GM12878 (cell line): ENCODE results near the gene TEX44. TPM values are rescaled to one million over a fixed set of nuclear protein-coding genes. Genes with fewer than 3 reads are reported as not detected.

Experiments
- ATAC-seq: fragments of 200-7000 bp; cut with Tn5 transposase; 3 replicates; pipeline ENCODE4 v1.9.1; 2020; ENCODE audit warnings: mild to moderate bottlenecking, moderate library complexity
- BruUV-seq: library from RNA; stranded (reverse); fragments of 400-500 nt; replicated peaks from 2 replicates; lab custom pipeline; 2021; lab: Mats Ljungman, UMichigan
- CTCF ChIA-PET: fragments of 300-600 bp; sonication (Branson Sonifier 250); formaldehyde crosslinking; extraction: SDS; loops from one replicate; lab custom pipeline; 2021; ENCODE audit warnings: inconsistent platforms; lab: Yijun Ruan, JAX
- POLR2A ChIA-PET: fragments of 350-600 bp; formaldehyde crosslinking; extraction: SDS; loops from one replicate; lab custom pipeline; 2021; ENCODE audit warnings: inconsistent platforms; lab: Charles Lee
- RAD21 ChIA-PET: fragments of 300-600 bp; sonication (Branson Sonifier 250); formaldehyde crosslinking; loops from one replicate; lab custom pipeline; 2023; ENCODE audit warnings: antibody characterized with exemption; ENCODE audit not compliant: unreplicated experiment; lab: Charles Lee
- SMC1A ChIA-PET: fragments of 300-600 bp; sonication (Branson Sonifier 250); formaldehyde crosslinking; loops from one replicate; lab custom pipeline; 2023; ENCODE audit not compliant: unreplicated experiment, uncharacterized antibody; lab: Charles Lee
- DNase-seq: peaks from one replicate; pipeline ENCODE4 v3.0.0-alpha.2; 2011; ENCODE audit warnings: low read depth, low spot score
- FAIRE-seq: peaks from 3 replicates; lab custom pipeline; 2011; peaks lifted over from hg19 to GRCh38; lab: Jason Lieb, UNC
- H2AFZ ChIP-seq: 2 replicates; pipeline ENCODE4 v1.6.0; 2011; ENCODE audit warnings: low read depth, low read length, control low read depth; ENCODE audit not compliant: control insufficient read depth
- H3K27ac ChIP-seq: 2 replicates; pipeline ENCODE4 v1.5.1; 2011; ENCODE audit warnings: control low read depth; ENCODE audit not compliant: control insufficient read depth, insufficient read depth
- H3K27me3 ChIP-seq, 2 experiments: replicated peaks in 1 of 2; 2 replicates each; pipeline versions ENCODE4 v1.6.0 to v1.6.1; 2011; ENCODE audit warnings: low read length in 1 of 2; ENCODE audit not compliant: control insufficient read depth in 2 of 2, insufficient read depth in 2 of 2
- H3K36me3 ChIP-seq, 2 experiments: 2 replicates each; pipeline ENCODE4 v1.5.1; 2011; ENCODE audit warnings: low read length in 1 of 2; ENCODE audit not compliant: control insufficient read depth in 2 of 2, insufficient read depth in 2 of 2
- H3K4me1 ChIP-seq: 2 replicates; pipeline ENCODE4 v1.6.1; 2011; ENCODE audit warnings: mild to moderate bottlenecking, low read length, moderate library complexity, mixed read lengths; ENCODE audit not compliant: control insufficient read depth, insufficient read depth
- H3K4me2 ChIP-seq: 2 replicates; pipeline ENCODE4 v1.6.0; 2011; ENCODE audit warnings: control low read depth; ENCODE audit not compliant: control insufficient read depth, insufficient read depth
- H3K4me3 ChIP-seq: fragments of 200-600 bp; sonication (generic); 2 replicates; pipeline ENCODE4 v1.5.1; 2016
- H3K79me2 ChIP-seq: 2 replicates; pipeline ENCODE4 v1.6.0; 2011; ENCODE audit warnings: low read length; ENCODE audit not compliant: control insufficient read depth, insufficient read depth
- H3K9ac ChIP-seq: 2 replicates; pipeline ENCODE4 v1.8.0; 2011; ENCODE audit warnings: low read length, control low read depth, mixed read lengths; ENCODE audit not compliant: control insufficient read depth, insufficient read depth
- H3K9me3 ChIP-seq: replicated peaks from 3 replicates; pipeline ENCODE4 v1.5.1; 2011; ENCODE audit warnings: mild to moderate bottlenecking, low read length; ENCODE audit not compliant: control insufficient read depth, insufficient read depth
- H4K20me1 ChIP-seq: 2 replicates; pipeline ENCODE4 v1.6.0; 2011; ENCODE audit not compliant: control insufficient read depth, insufficient read depth
- BRCA1 ChIP-seq: IDR thresholded peaks from 2 replicates; pipeline ENCODE4 v1.6.1; 2011; ENCODE audit warnings: low read depth, low read length, improper control_type of control experiment
- CEBPB ChIP-seq, 2 experiments: fragments of 150-350 bp in 1 of 2; IDR thresholded peaks; 2 replicates each; pipeline ENCODE4 v1.6.1; 2012 to 2014; ENCODE audit warnings: low read depth in 2 of 2, low read length in 2 of 2, borderline replicate concordance in 1 of 2, inconsistent platforms in 1 of 2
- CHD2 ChIP-seq: IDR thresholded peaks from 2 replicates; pipeline ENCODE4 v1.6.1; 2011; ENCODE audit warnings: low read depth, low read length, improper control_type of control experiment, borderline replicate concordance
- EP300 ChIP-seq, 2 experiments: fragments of 150-350 bp in 1 of 2; IDR thresholded peaks; 2 replicates each; pipeline ENCODE4 v1.6.1; 2011 to 2012; ENCODE audit warnings: low read depth in 2 of 2, low read length in 2 of 2, borderline replicate concordance in 1 of 2, improper control_type of control experiment in 1 of 2, inconsistent platforms in 1 of 2; ENCODE audit not compliant: control insufficient read depth in 1 of 2
- ETV6 ChIP-seq, 2 experiments: fragments of 450-650 bp in 1 of 2; IDR thresholded peaks in 1 of 2; conservative IDR thresholded peaks in 1 of 2; 2 replicates each; pipeline ENCODE4 v1.6.1; 2014; ENCODE audit warnings: antibody characterized with exemption in 1 of 2, borderline replicate concordance in 1 of 2, low read depth in 1 of 2, mild to moderate bottlenecking in 1 of 2, moderate library complexity in 1 of 2
- MEF2B ChIP-seq: fragments of 450-650 bp; IDR thresholded peaks from 2 replicates; pipeline ENCODE4 v1.6.1; 2018; ENCODE audit warnings: mild to moderate bottlenecking, moderate library complexity; ENCODE audit not compliant: partially characterized antibody, poor library complexity, severe bottlenecking
- NR2F1 ChIP-seq: fragments of 450-650 bp; conservative IDR thresholded peaks from 2 replicates; pipeline ENCODE4 v1.6.1; 2017; ENCODE audit warnings: mild to moderate bottlenecking
- PML ChIP-seq: IDR thresholded peaks from 2 replicates; pipeline ENCODE4 v1.6.1; 2012; ENCODE audit warnings: low read length, inconsistent platforms
- POLR2AphosphoS2 ChIP-seq: IDR thresholded peaks from 2 replicates; pipeline ENCODE4 v1.6.1; 2011; ENCODE audit warnings: low read depth, mild to moderate bottlenecking, low read length, improper control_type of control experiment, moderate library complexity
- SIN3A ChIP-seq: IDR thresholded peaks from 2 replicates; pipeline ENCODE4 v1.6.1; 2012; ENCODE audit warnings: low read depth, low read length, improper control_type of control experiment
- SMARCA5 ChIP-seq: fragments of 450-650 bp; IDR thresholded peaks from 2 replicates; pipeline ENCODE4 v1.6.1; 2017; ENCODE audit warnings: mild to moderate bottlenecking
- WRNIP1 ChIP-seq: IDR thresholded peaks from 2 replicates; pipeline ENCODE4 v1.6.1; 2011; ENCODE audit warnings: low read depth, low read length, improper control_type of control experiment, borderline replicate concordance
- ZNF24 ChIP-seq: fragments of 450-650 bp; IDR thresholded peaks from 2 replicates; pipeline ENCODE4 v1.6.1; 2017; ENCODE audit warnings: antibody characterized with exemption, mild to moderate bottlenecking
- WGBS: methylation state at CpG from one replicate; pipeline ENCODE4 v1.1.6; 2016; ENCODE audit warnings: low lambda C conversion rate; ENCODE audit not compliant: insufficient replicate concordance, insufficient coverage; ENCODE audit errors: missing lambda C conversion rate; 5-methylcytosine and 5-hydroxymethylcytosine counted together
- in situ Hi-C: fragments of 300-500 bp; cut with MboI; formaldehyde crosslinking; loops from 9 replicates; pipeline ENCODE4 v1.14.3; 2018; ENCODE audit warnings: mixed read lengths
- intact Hi-C: fragments of 100-400 bp; cut with micrococcal nuclease; formaldehyde crosslinking; loops from one replicate; pipeline ENCODE4 v1.14.2; 2022; ENCODE audit not compliant: unreplicated experiment
- polyA plus RNA-seq, 11 experiments: library from polyadenylated mRNA; depleted of rRNA in 4 of 11; unstranded in 6 of 11; stranded (reverse) in 5 of 11; fragments of >200 nt; fragmentation: Nextera tagmentation in 4 of 11; fragmentation: Illumina TruSeq in 1 of 11; extraction: Ambion mirVana in 4 of 11; extraction: Trizol in 1 of 11; gene quantifications; 1 replicate in 1 of 11; 2 replicates in 10 of 11; pipeline versions ENCODE4 v1.2.1 to v1.2.3, GENCODE V29; 2011 to 2016; ENCODE audit warnings: inconsistent platforms in 2 of 11, missing spikeins in 2 of 11, low read depth in 1 of 11
- total RNA-seq, 4 experiments: library from RNA; depleted of rRNA in 3 of 4; stranded (reverse); fragments of >200 nt in 3 of 4; fragmentation: Illumina TruSeq in 1 of 4; extraction: Trizol in 1 of 4; gene quantifications; 2 replicates each; pipeline versions ENCODE4 v1.2.1 to v1.2.3, GENCODE V29; 2013 to 2021
- TF ChIP-seq, protein P1 (sequence below): fragments of 450-650 bp; formaldehyde crosslinking; IDR thresholded peaks from 2 replicates; pipeline ENCODE4 v1.4.0; 2022; ENCODE audit warnings: mild to moderate bottlenecking, moderate library complexity

Gene TEX44
- total and polyA plus RNA-seq, 10 of the 15 experiments (the other 5 are each of a cell fraction or from before 2014, with no cell fraction given) = not detected

- CTCF ChIA-PET = interaction anchor here (0.5 to 12.0 kb wide), 12 partner anchors 10 to 114 kb away, joined by 3 to 262 read pairs (median 4); no protein-coding TSS in a partner anchor
- FAIRE-seq = peak; percentile 74
- peak; percentile 90 for ATAC-seq
- intact Hi-C loops = loop anchor here (2.0 kb wide), 1 partner anchor 28 kb away; no protein-coding TSS in a partner anchor
- Histone ChIP-seq H3K9ac (peak overlapping the region; percentile 49), H2AFZ (peak overlapping the region; percentile 91), H3K27ac (peak overlapping the region; percentile 56), H3K4me3 (peak overlapping the region; percentile 63; the same call in 1 of the 2 replicates), H3K4me2 (peak overlapping the region; percentile 97), H4K20me1 (no peaks in the 10 kb centered on the region), H3K79me2 (no peaks in the 10 kb centered on the region), H3K36me3 (no peaks in the 10 kb centered on the region), H3K9me3 (no peaks in the 10 kb centered on the region), H3K4me1 (peaks cover 14% of the 10 kb centered on the region), H3K27me3 (no peaks in the 10 kb centered on the region)
- DNase-seq = peak; percentile 63
- WGBS = 5% methylated on average over 30 of the region's 30 CpGs
- SMC1A ChIA-PET = interaction anchor here (0.7 to 2.0 kb wide), 9 partner anchors 10 to 74 kb away, joined by 3 to 9 read pairs (median 4); no protein-coding TSS in a partner anchor
- in situ Hi-C loops = no loop called here
- RAD21 ChIA-PET = interaction anchor here (0.6 to 2.4 kb wide), 10 partner anchors 15 to 79 kb away, joined by 3 to 18 read pairs (median 4); no protein-coding TSS in a partner anchor
- POLR2A ChIA-PET = interaction anchor here (0.6 to 3.0 kb wide), 11 partner anchors 21 to 1311 kb away, joined by 3 to 14 read pairs (median 4); no protein-coding TSS in a partner anchor
- no TSS peak for BruUV-seq
- TF ChIP-seq SMARCA5 = no peak; the same call in 1 of the 2 replicates
- 0 out of 2 replicates have a peak, but pooled peaks have one; percentile 29 for TF ChIP-seq NR2F1
- TF ChIP-seq EP300 (IDR thresholded peaks at IDR 0.05; ENCODE audit: borderline replicate concordance in 1 of 2, control insufficient read depth in 1 of 2, low read depth in 2 of 2, low read length in 2 of 2) = no peak
- TF ChIP-seq BRCA1 = no peak
- no peak for TF ChIP-seq PML
- TF ChIP-seq POLR2AphosphoS2 = no peak
- TF ChIP-seq, protein P1, sequence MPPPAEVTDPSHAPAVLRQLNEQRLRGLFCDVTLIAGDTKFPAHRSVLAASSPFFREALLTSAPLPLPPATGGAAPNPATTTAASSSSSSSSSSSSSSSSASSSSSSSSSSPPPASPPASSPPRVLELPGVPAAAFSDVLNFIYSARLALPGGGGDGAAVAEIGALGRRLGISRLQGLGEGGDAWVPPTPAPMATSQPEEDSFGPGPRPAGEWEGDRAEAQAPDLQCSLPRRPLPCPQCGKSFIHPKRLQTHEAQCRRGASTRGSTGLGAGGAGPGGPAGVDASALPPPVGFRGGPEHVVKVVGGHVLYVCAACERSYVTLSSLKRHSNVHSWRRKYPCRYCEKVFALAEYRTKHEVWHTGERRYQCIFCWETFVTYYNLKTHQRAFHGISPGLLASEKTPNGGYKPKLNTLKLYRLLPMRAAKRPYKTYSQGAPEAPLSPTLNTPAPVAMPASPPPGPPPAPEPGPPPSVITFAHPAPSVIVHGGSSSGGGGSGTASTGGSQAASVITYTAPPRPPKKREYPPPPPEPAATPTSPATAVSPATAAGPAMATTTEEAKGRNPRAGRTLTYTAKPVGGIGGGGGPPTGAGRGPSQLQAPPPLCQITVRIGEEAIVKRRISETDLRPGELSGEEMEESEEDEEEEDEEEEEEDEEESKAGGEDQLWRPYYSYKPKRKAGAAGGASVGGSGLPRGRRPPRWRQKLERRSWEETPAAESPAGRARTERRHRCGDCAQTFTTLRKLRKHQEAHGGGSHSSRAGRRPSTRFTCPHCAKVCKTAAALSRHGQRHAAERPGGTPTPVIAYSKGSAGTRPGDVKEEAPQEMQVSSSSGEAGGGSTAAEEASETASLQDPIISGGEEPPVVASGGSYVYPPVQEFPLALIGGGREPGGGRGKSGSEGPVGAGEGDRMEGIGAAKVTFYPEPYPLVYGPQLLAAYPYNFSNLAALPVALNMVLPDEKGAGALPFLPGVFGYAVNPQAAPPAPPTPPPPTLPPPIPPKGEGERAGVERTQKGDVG (CRISPR knock-in tag) = no peak
- peak; percentile 67 for TF ChIP-seq MEF2B
- no peak for TF ChIP-seq ZNF24
- TF ChIP-seq CHD2 = no peak
- no peak for TF ChIP-seq WRNIP1
- TF ChIP-seq ETV6 (conservative IDR thresholded peaks at IDR 0.05 in 1 of 2, IDR thresholded peaks at IDR 0.05 in 1 of 2; ENCODE audit: borderline replicate concordance in 1 of 2, low read depth in 1 of 2) = no peak; a peak in 1 of 4 replicates
- no peak for TF ChIP-seq CEBPB (IDR thresholded peaks at IDR 0.05; ENCODE audit: borderline replicate concordance in 1 of 2, low read depth in 2 of 2, low read length in 2 of 2)
- no peak for TF ChIP-seq SIN3A
These were observed 50.2 kb downstream of the TEX44 start for GRCh38 chr2:231642631-231643494.
